ENCODE data around the gene MRFAP1. TPM values are rescaled to one million over a fixed set of nuclear protein-coding genes. Genes with fewer than 3 reads are reported as not detected.

Gene MRFAP1
- total and polyA plus RNA-seq, 10 of the 15 experiments (the other 5 are each of a cell fraction or from before 2014, with no cell fraction given), result 18.7 to 105 (median 80.8) TPM

DNA sequence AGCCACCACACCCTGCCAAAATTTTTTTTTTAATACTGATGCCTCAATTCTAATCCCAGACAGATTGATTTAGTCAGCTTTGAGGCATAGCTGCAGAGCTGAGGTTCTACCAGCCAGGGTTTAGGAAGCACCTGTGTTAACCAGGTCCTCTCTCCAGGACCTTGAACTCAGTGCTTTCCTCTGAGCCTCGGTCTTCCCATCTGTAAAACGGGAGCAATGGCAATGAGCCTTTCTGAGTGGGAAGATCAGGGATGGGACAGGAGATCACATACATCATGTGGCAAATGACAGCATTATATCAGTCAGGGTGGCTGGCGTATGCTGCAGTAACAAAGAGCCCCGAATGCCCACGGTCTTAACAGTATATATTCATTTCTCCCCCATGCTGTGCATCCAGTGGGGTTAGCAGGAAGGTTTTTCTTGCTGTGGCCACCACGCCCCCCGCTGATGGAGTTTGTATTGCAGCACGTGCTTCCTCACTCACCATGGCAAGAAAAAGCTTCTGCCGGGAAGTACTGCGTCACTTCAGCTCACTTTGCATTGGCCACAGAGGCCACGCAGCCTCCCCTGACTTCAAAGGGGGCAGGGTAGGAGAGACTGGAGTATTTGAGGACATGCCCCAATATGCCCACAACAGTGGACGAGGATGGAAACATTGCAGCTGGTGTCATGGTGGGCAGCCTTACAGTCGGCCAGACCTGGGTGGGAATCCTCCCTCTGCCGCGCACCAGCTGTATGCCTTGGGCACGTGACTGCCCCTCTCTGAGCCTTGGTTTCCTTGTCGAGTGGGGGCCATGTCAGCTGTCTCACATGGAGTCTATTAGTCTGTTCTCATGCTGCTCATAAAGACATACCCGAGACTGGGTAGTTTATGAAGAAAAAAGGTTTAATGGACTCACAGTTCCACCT, 24.1 kb upstream of the MRFAP1 start (continued):
- TF ChIP-seq, protein P1, sequence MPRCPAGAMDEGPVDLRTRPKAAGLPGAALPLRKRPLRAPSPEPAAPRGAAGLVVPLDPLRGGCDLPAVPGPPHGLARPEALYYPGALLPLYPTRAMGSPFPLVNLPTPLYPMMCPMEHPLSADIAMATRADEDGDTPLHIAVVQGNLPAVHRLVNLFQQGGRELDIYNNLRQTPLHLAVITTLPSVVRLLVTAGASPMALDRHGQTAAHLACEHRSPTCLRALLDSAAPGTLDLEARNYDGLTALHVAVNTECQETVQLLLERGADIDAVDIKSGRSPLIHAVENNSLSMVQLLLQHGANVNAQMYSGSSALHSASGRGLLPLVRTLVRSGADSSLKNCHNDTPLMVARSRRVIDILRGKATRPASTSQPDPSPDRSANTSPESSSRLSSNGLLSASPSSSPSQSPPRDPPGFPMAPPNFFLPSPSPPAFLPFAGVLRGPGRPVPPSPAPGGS (IDR thresholded peaks at IDR 0.05; ENCODE audit: borderline replicate concordance, insufficient read depth, low read depth, low read length, poor library complexity, severe bottlenecking), result no peak
- no peak for TF ChIP-seq SMAD5 (IDR thresholded peaks at IDR 0.05; ENCODE audit: low read depth)

DNA sequence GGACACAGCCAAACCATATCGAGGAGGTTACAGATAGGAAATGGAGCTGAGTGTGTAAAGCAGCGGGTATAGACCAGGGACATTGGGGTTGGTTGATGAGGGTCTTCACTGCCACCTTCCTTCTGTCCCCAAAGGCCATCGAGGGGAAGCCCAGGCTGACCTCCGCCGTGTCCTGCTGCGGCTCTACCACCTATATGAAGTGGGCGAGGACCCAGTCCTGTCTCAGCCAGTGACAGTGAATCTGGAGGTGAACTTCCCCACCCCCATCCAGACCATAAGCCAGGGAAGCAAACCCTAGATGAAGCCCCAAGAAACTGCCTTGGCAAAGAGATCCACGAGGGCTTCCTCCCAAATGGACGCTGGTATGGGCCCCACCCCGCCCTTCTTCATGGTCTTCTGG, 23.2 kb upstream of the MRFAP1 start:
- no peak for DNase-seq (ENCODE audit: low read depth, low spot score)
- BruUV-seq (replicated peaks), result no TSS peak
- no peak for FAIRE-seq
- no peaks in the 10 kb centered on the region for H4K20me1 ChIP-seq (ENCODE audit: control insufficient read depth, insufficient read depth)
- H3K9ac ChIP-seq (ENCODE audit: control insufficient read depth, insufficient read depth, low read length), result no peak overlapping the region
- RAD21 ChIA-PET (ENCODE audit: unreplicated experiment), result no interaction called here
- WGBS (ENCODE audit: insufficient coverage, insufficient replicate concordance, low lambda C conversion rate, missing lambda C conversion rate), result 91% methylated on average over 10 of the region's 10 CpGs
- H3K4me1 ChIP-seq (ENCODE audit: control insufficient read depth, insufficient read depth, low read length), result no peaks in the 10 kb centered on the region
- no peak overlapping the region for H3K4me2 ChIP-seq (ENCODE audit: control insufficient read depth, insufficient read depth)
- POLR2A ChIA-PET, result no interaction called here
- ATAC-seq, result no peak
- no peak overlapping the region for H3K27ac ChIP-seq (ENCODE audit: control insufficient read depth, insufficient read depth)
- no peaks in the 10 kb centered on the region; the same call in 2 of the 3 replicates for H3K9me3 ChIP-seq (replicated peaks; ENCODE audit: control insufficient read depth, insufficient read depth, low read length)
- no peaks in the 10 kb centered on the region for H3K79me2 ChIP-seq (ENCODE audit: control insufficient read depth, insufficient read depth, low read length)
- H3K4me3 ChIP-seq, result no peak overlapping the region
- intact Hi-C loops (cut with micrococcal nuclease; ENCODE audit: unreplicated experiment), result no loop called here
- in situ Hi-C loops (cut with MboI), result no loop called here
- CTCF ChIA-PET, result interaction anchor here (1.1 kb wide), 1 partner anchor 366 kb away, joined by 4 read pairs; no protein-coding TSS in a partner anchor
- SMC1A ChIA-PET (ENCODE audit: uncharacterized antibody, unreplicated experiment), result no interaction called here
- H3K36me3 ChIP-seq (ENCODE audit: control insufficient read depth in 2 of 2, insufficient read depth in 2 of 2, low read length in 1 of 2), result peaks cover 5 to 6% of the 10 kb centered on the region in 2 experiments
- no peak overlapping the region for H2AFZ ChIP-seq (ENCODE audit: control insufficient read depth, low read depth, low read length)
- TF ChIP-seq, protein P2, sequence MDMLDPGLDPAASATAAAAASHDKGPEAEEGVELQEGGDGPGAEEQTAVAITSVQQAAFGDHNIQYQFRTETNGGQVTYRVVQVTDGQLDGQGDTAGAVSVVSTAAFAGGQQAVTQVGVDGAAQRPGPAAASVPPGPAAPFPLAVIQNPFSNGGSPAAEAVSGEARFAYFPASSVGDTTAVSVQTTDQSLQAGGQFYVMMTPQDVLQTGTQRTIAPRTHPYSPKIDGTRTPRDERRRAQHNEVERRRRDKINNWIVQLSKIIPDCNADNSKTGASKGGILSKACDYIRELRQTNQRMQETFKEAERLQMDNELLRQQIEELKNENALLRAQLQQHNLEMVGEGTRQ (IDR thresholded peaks at IDR 0.05; ENCODE audit: borderline replicate concordance, low read depth, low read length), result no peak
- TF ChIP-seq, protein P3, sequence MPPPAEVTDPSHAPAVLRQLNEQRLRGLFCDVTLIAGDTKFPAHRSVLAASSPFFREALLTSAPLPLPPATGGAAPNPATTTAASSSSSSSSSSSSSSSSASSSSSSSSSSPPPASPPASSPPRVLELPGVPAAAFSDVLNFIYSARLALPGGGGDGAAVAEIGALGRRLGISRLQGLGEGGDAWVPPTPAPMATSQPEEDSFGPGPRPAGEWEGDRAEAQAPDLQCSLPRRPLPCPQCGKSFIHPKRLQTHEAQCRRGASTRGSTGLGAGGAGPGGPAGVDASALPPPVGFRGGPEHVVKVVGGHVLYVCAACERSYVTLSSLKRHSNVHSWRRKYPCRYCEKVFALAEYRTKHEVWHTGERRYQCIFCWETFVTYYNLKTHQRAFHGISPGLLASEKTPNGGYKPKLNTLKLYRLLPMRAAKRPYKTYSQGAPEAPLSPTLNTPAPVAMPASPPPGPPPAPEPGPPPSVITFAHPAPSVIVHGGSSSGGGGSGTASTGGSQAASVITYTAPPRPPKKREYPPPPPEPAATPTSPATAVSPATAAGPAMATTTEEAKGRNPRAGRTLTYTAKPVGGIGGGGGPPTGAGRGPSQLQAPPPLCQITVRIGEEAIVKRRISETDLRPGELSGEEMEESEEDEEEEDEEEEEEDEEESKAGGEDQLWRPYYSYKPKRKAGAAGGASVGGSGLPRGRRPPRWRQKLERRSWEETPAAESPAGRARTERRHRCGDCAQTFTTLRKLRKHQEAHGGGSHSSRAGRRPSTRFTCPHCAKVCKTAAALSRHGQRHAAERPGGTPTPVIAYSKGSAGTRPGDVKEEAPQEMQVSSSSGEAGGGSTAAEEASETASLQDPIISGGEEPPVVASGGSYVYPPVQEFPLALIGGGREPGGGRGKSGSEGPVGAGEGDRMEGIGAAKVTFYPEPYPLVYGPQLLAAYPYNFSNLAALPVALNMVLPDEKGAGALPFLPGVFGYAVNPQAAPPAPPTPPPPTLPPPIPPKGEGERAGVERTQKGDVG (CRISPR knock-in tag; IDR thresholded peaks at IDR 0.05), result no peak
- TF ChIP-seq MTA3 (IDR thresholded peaks at IDR 0.05; ENCODE audit: borderline replicate concordance, low read length), result no peak
- H3K27me3 ChIP-seq (replicated peaks in 1 of 2; ENCODE audit: control insufficient read depth in 2 of 2, insufficient read depth in 2 of 2, low read length in 1 of 2), result no peaks in the 10 kb centered on the region

Data from GM12878 (cell line).